Fibroblast of mammary gland (primary cell): Measurements from ENCODE around the gene SBF2.

ENCODE experiments used
- DNase-seq: peaks from one replicate; pipeline ENCODE4 v3.0.0-alpha.2; 2010; ENCODE audit warnings: low read depth
- H3K4me3 ChIP-seq: 2 replicates; pipeline ENCODE4 v1.5.1; 2011; ENCODE audit warnings: low read depth, mild to moderate bottlenecking, low read length, moderate library complexity; ENCODE audit not compliant: control insufficient read depth
- CTCF ChIP-seq: conservative IDR thresholded peaks from 2 replicates; pipeline ENCODE4 v1.5.1; 2011; ENCODE audit warnings: low read depth, low read length, inconsistent platforms; ENCODE audit not compliant: control insufficient read depth, insufficient read depth

Gene SBF2

GRCh38 chr11:9840460-9841004 lies 453.5 kb downstream of the SBF2 start:
- TF ChIP-seq CTCF = no peak
- no peak for DNase-seq
- H3K4me3 ChIP-seq = no peak overlapping the region

GRCh38 chr11:9839550-9839949 lies 454.5 kb downstream of the SBF2 start:
- TF ChIP-seq CTCF = no peak
- no peak for DNase-seq
- H3K4me3 ChIP-seq = no peak overlapping the region

- no peak for TF ChIP-seq CTCF
- no peak for DNase-seq
- no peak overlapping the region for H3K4me3 ChIP-seq
Observed at GRCh38 chr11:9838961-9839360, 455.1 kb downstream of the SBF2 start.

- TF ChIP-seq CTCF = no peak
- peak; percentile 65 for DNase-seq
- H3K4me3 ChIP-seq = no peak overlapping the region
Observed at GRCh38 chr11:9838229-9838628, 455.8 kb downstream of the SBF2 start.

- TF ChIP-seq CTCF = no peak
- H3K4me3 ChIP-seq = no peak overlapping the region
- no peak for DNase-seq
Observed at GRCh38 chr11:9834291-9834690, 459.7 kb downstream of the SBF2 start.

GRCh38 chr11:9831122-9831521 lies 462.9 kb downstream of the SBF2 start:
- no peak overlapping the region for H3K4me3 ChIP-seq
- no peak for DNase-seq
- no peak for TF ChIP-seq CTCF

- no peak for DNase-seq
- H3K4me3 ChIP-seq = no peak overlapping the region
- no peak for TF ChIP-seq CTCF
Observed at GRCh38 chr11:9827708-9828107, 466.3 kb downstream of the SBF2 start.
